Bronchial epithelial cell (primary cell): ENCODE measurements around the gene SLIT3. TPM values are rescaled to one million over a fixed set of nuclear protein-coding genes. Genes with fewer than 3 reads are reported as not detected.

Source experiments
- DNase-seq: peaks from one replicate; pipeline ENCODE4 v3.0.0-alpha.2; 2010; ENCODE audit warnings: low read depth
- FAIRE-seq: peaks from 2 replicates; lab custom pipeline; 2011; peaks lifted over from hg19 to GRCh38; lab: Jason Lieb, UNC
- H3K27me3 ChIP-seq: 2 replicates; pipeline ENCODE4 v1.5.1; 2011; ENCODE audit warnings: low read length; ENCODE audit not compliant: control insufficient read depth, insufficient read depth
- H3K36me3 ChIP-seq: 2 replicates; pipeline ENCODE4 v1.5.1; 2011; ENCODE audit warnings: low read length; ENCODE audit not compliant: control insufficient read depth, insufficient read depth
- H3K4me3 ChIP-seq: 2 replicates; pipeline ENCODE4 v1.5.1; 2011; ENCODE audit warnings: mild to moderate bottlenecking, low read depth, low read length, control low read depth
- total RNA-seq: library from RNA; depleted of rRNA; stranded (reverse); fragments of >200 nt; gene quantifications from 2 replicates; pipeline ENCODE4 v1.2.1, GENCODE V29; 2014
- TF ChIP-seq, protein P1 (sequence below): IDR thresholded peaks from 2 replicates; pipeline ENCODE4 v1.5.1; 2011; ENCODE audit warnings: mild to moderate bottlenecking, moderate library complexity, low read length, control low read depth, inconsistent platforms; ENCODE audit not compliant: insufficient read depth, severe bottlenecking

The SLIT3 gene
- total RNA-seq, 1 donor from 2014 or later, result 0.79 TPM

DNA sequence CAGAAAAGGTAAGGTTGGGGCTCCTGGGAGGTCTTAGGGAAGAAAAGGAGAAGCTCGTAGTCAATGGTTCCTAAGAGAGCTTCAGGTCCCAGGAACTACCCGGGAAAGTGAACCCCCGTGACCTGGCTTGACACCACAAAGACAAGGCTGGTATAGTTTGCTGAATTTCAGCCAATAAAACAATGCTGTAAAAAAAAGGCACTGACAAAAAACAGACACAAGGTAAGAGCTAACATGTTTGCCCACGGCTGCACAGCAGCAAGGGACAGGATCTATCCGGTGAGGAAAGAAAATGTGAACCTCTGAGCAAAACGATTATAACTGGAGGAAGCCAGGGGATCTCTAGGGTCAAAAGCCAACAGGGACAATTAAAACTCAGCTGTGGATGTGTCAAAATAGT is 17.1 kb downstream of the SLIT3 start:
- DNase-seq (no peak), FAIRE-seq (no peak)
- TF ChIP-seq, protein P1, sequence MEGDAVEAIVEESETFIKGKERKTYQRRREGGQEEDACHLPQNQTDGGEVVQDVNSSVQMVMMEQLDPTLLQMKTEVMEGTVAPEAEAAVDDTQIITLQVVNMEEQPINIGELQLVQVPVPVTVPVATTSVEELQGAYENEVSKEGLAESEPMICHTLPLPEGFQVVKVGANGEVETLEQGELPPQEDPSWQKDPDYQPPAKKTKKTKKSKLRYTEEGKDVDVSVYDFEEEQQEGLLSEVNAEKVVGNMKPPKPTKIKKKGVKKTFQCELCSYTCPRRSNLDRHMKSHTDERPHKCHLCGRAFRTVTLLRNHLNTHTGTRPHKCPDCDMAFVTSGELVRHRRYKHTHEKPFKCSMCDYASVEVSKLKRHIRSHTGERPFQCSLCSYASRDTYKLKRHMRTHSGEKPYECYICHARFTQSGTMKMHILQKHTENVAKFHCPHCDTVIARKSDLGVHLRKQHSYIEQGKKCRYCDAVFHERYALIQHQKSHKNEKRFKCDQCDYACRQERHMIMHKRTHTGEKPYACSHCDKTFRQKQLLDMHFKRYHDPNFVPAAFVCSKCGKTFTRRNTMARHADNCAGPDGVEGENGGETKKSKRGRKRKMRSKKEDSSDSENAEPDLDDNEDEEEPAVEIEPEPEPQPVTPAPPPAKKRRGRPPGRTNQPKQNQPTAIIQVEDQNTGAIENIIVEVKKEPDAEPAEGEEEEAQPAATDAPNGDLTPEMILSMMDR, result no peak
- Histone ChIP-seq H3K36me3 (no peaks in the 10 kb centered on the region), H3K27me3 (no peaks in the 10 kb centered on the region), H3K4me3 (no peak overlapping the region)

DNA sequence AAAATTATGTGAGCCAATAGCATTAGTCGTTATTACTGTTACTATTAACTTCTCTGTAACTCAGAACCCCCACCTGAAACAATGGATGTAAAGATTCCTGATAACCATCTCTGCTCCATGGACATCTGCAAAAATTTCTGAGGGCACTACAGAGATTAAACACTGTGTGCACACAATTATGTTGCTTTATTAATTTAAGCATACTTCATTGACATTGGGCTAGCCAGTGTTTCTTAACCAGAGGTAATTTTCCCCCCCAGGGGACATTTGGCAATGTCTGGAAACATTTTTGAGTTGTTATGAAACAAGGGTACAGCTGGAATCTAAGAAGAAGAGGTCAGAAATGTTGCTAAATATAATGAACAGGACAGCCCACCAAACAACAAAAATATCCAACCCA is 19.3 kb downstream of the SLIT3 start:
- FAIRE-seq (no peak), DNase-seq (no peak)
- Histone ChIP-seq H3K36me3 (no peaks in the 10 kb centered on the region), H3K27me3 (no peaks in the 10 kb centered on the region), H3K4me3 (no peak overlapping the region)
- TF ChIP-seq, protein P1, result no peak

DNA sequence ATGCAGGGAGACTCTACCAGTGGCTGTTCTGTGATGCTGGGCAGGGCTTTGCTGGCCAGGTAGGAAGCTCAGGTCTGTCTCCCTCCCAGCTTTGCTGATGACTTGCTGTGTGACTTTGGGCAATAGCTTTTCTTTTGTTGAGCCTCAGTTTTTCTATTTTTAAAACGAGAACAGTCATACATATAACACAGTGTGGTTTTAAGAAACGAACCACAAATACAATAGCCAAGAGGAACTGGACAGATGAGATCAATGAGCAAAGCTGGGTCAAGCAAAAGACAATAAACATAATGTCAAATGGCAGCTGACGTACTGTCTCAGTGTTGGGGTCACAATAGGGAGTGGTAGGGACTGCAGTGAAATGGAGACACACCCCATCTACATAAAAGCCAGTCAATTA is 20.2 kb downstream of the SLIT3 start:
- Histone ChIP-seq H3K36me3 (no peaks in the 10 kb centered on the region), H3K4me3 (no peak overlapping the region), H3K27me3 (no peaks in the 10 kb centered on the region)
- FAIRE-seq, result no peak
- no peak for DNase-seq
- TF ChIP-seq, protein P1, result no peak

DNA sequence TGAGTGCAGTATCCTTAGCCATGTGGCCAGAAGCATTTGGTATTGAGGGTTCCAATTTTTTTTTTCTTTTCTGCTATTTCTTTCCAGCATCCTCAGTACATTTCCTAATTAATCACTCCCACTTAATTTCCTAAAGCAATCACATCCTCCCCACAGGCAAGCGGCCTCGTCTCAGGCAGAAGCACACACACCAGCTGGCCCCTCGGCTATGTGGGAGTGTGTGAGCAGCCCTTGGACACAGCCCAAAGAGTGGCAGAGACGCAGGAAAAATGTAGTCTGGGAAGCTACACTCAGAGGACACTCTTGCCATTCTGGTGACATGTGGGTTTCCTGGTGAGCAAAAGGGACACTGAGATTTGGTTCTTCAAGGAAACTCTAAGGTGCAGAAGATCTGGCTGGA is 20.7 kb downstream of the SLIT3 start:
- DNase-seq, result no peak
- H3K27me3 ChIP-seq, result no peaks in the 10 kb centered on the region
- TF ChIP-seq, protein P1, result no peak
- no peak overlapping the region for H3K4me3 ChIP-seq
- no peaks in the 10 kb centered on the region for H3K36me3 ChIP-seq
- FAIRE-seq, result no peak

DNA sequence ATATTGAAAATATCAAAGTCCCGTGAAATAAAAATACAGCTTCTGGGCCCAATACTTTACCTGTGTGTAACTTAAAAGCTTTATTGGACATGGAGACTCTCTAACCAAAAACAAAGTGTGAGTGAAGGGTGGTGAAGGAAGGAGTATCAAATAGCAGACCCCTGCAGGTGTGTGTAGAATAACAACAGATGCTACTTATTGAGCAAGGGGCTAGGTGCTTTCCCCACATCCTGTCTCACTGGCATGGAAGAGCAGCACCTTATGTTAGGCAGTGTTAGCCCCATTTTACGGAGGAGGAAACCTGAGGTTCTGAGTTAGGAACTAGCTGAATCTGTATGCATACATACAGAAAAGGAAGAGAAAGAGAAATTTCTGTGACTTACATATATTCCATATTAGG is 21.8 kb downstream of the SLIT3 start:
- H3K27me3 ChIP-seq, result no peaks in the 10 kb centered on the region
- FAIRE-seq, result no peak

DNA sequence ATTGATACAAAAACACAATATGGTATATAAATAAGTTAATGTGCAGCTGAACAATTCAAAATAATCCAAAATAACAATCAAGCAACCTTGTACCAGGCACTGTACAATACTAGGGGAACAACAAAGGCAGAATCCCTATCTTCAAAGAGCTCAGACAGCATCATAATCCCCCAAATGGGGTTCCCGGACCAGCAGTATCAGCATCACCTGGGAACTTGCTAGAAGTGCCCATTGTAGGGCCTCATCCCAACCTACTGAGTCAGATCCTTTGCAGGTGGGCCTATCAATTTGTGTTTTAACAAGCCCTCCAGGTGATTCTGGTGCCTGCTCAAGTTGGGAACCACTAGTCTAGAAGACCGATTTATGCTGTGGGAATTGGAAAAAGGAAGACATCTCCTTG is 27.1 kb downstream of the SLIT3 start:
- DNase-seq (no peak), FAIRE-seq (no peak)
- H3K4me3 ChIP-seq, result no peak overlapping the region
- no peaks in the 10 kb centered on the region for H3K36me3 ChIP-seq
- no peaks in the 10 kb centered on the region for H3K27me3 ChIP-seq
- TF ChIP-seq, protein P1, result no peak

More for the DNA sequence above, 21.8 kb downstream of the SLIT3 start:
- TF ChIP-seq, protein P1, result no peak
- no peak for DNase-seq
- Histone ChIP-seq H3K4me3 (no peak overlapping the region), H3K36me3 (no peaks in the 10 kb centered on the region)
